SK-N-MC (cell line): Measurements from ENCODE around the gene TTR.

Experiments
- EZH2 ChIP-seq: fragments of 200-600 bp; sonication (generic); IDR thresholded peaks from one replicate; pipeline ENCODE4 v1.6.1; 2017; ENCODE audit warnings: antibody characterized with exemption
- POLR2AphosphoS5 ChIP-seq: IDR thresholded peaks from 2 replicates; pipeline ENCODE4 v1.6.1; 2012; ENCODE audit warnings: mild to moderate bottlenecking, low read depth, low read length, borderline replicate concordance

GRCh38 chr18:31590570-31590969 is 1.1 kb upstream of the TTR start:
- no peak for TF ChIP-seq EZH2
- no peak for TF ChIP-seq POLR2AphosphoS5
